Activated naive CD4-positive, alpha-beta T cell treated with anti-CD3 and anti-CD28 coated beads, Interleukin-2, amount 50 U/mL, for 16 hours (primary cell): ENCODE results near the gene KRTAP4-7.
"Not testable (repeated sequence)": the region's sequence is repeated elsewhere in the genome, so short reads cannot be mapped to it uniquely, and the experiment has no call there.

Experiments
- DNase-seq: peaks from one replicate; pipeline ENCODE4 v3.0.0-alpha.2; 2020

KRTAP4-7 gene

DNA sequence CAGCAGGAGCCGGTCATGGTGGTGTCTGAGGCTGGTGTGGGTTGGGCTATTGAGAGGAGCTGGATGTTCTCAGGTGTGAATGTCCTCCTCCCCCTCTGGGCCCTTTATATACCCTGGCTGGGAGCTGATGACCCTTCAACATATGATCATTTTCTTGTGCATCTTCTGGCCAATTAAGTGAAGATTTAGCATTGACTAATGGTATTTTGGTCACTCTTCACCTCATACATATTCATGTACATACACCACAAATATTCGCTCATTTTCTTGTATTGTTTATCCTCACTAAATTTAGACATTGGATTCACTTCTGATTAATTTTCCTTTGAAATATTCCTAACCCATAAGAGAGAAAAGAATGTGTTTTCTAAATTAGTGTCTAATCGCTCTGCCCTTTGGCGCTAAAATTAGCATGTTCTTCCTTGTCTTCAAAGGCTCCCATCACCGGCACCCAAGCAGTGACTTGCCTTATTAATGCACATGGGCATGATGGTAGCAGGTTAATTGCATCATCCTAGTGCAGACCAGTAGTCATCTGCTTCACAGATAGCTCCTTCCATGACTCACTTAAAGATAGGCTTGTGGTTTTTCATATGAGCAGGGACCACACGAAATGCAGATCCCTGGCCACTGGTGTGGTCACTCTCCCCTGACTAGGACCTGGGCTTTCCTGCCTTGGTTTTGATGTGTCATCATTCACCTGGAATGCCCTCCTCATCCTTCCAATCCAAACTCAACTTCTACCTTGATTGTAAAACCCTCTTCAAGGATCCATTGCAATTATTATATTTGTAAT is 17.9 kb upstream of the KRTAP4-7 start, which contains the start of gene KRTAP2-4:
TSS of gene KRTAP2-4 (minus strand) at position 51 of the 796 bp plus-strand sequence. CDS start at position 17, 34 bp downstream.
- no peak for DNase-seq

DNA sequence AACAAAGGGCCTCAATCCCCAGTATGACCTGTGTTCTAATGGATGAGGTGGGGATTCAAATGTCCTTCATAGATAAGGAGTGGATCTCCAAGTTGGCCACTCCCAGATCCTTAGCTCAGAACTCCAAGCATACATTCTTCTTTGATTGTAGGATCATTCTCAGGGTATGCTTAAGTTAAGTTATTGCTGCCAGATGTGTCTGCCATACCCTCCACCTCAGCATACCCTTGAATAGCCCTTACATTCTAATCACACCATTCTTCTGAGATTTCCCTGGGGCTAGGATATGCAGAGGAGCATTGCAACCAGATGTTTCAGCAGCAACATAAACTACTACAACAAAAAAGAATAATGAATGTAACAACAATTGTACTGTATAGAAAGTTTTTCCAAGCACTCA is 16.7 kb upstream of the KRTAP4-7 start:
- no peak for DNase-seq

DNA sequence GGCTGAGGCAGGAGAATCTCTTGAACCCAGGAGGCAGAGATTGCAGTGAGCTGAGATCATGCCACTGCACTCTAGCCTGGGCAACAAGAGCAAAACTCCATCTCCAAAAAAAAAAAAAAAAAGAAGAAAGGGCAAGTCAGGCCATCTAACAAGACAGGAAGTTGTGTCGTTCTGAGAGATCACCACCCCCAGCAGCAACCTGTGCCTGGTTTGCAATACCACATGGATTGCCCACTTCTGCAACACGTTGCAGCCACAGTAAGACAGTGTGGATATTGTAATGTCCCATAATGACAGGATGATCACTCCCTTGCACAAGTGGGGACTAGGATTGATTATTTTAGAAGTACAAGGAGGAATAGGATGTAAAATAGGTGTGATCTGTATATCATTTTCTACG is 14.9 kb upstream of the KRTAP4-7 start:
- DNase-seq, result no peak

DNA sequence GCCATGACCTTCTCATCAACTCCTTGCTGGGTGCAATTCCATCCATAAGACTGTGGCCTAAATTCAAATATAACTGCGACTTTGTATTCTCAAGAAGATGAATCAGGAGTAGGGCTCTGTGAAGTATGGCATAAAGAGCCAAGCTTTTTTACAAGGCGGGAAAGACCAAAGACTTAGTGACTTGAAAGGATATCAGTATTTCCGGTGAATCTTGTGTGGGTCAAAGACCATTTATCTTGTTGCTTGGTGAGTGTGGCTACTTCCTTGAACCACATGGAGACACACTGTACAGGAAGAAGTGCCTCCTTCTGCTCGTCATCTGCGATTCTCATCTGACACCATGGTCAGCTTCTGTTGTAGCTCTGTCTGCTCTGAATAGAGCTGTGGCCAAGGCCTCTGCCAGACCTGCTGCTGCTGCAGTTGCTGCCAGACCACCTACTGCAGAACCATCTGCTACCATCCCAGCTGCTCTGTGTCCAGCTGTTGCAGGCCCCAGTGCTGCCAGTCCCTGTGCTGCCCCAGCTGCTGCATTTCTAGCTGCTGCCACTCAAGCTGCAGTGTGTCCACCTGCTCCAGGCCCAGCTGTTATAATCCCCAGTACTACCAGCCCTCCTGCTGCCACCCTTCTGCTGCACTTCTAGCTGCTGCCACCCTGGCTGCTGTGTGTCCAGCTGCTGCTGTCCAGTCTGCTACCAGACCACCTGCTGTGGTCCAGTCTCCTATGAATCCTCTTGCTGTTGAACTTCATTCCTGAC is 12.2 kb upstream of the KRTAP4-7 start:
- DNase-seq, result no peak

DNA sequence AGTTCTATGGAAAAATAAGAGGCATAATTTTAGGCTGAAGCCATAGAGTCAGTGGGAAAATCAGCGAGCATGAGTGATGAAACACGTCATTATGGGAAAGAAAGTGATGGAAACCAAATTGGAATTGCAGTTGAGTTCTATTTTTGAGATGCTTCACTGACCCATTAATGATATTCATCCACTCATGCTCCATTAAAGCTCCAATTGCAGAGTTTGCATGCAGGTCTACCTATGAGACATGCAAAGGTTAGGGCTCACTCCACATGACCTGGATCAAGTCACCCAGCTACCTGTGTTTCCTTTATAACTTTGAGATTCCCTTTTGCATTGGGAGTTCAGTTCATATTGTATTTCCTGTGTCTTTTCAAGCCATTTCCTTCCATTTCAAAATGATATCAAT is 10.3 kb upstream of the KRTAP4-7 start:
- no peak for DNase-seq

DNA sequence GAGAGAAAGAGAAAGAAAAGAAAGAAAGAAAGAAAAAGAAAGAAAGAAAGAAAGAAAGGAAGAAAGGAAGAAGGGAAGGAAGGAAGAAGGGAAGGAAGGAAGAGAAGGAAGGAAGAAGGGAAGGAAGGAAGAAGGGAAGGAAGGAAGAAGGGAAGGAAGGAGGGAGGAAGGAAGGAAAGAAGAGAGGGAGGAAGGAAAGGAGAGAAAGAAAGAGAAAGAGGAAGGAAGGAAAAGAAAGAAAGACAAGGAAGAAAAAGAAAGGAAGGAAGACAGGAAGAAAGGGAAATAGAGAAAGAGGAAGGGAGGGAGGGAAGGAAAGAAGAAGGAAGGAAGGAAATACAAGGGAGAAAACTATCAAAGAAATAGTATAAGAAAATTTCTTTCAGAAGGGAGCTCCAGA is 7.2 kb upstream of the KRTAP4-7 start:
- DNase-seq, result no peak

DNA sequence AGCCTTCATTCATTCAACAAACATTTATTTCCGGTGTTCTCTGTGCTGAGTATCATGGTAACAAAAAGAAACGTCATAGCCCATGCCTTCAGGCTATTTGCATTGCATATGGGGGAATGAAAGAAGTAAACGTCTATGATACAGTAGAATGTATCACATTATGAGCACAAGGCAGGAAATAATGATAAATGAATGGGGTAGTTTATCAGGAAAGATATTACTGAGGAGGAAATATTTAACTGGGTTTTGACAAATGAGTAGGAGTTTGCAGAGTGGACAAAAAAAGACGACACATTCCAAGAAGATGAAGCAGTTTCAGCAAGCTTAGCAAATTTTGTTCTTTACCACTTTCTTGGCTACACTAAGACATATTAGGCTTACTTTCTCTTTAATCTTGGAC is 1.3 kb upstream of the KRTAP4-7 start:
- no peak for DNase-seq

DNA sequence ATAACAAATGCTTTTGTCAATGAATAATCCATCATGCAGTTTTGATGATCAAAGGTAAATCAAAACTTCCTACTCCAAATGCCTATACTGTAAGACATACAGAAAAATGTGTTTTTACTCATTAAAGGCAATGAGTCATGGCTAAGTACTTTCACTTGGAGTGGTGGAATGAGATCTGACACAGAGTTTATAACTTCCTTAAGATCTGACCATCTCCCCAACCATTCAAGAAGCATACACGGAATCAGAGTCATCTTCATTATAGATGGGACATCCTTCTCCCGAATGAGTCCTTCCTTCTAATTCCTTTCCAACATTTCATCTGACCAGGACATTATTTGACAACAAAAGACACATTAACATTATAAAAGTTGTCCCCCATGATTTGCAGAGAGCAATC is 523 bp upstream of the KRTAP4-7 start:
- not testable (repeated sequence) for DNase-seq

DNA sequence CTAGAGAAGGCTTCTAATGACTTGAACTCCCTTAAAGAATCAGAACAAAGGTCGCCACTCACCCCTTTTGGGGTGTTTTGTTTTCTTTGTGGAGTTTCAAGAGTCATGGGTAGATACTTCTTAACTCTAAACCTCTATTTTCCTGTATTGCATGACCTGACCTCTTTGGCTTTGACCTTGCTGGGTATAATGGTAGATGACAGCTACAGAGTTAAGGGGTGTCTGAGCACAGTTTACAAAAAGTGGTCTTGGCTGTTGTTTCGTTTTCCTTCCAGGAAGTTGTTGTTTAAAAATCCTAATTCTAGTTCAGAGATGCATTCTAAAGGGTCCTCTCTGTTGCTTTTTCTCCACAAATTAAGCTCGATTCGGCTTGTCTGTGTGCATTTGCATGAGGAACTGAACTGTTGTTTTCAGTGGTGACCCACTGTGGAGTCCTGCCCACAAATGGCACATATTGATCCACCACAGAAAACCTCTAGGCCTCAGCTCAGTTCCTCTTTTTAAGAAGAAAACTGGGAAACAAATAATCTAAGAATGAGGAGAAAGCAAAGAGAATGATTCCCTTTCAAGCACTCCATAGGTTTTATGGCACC is 4.9 kb downstream of the KRTAP4-7 start:
- DNase-seq, result not testable (repeated sequence)

DNA sequence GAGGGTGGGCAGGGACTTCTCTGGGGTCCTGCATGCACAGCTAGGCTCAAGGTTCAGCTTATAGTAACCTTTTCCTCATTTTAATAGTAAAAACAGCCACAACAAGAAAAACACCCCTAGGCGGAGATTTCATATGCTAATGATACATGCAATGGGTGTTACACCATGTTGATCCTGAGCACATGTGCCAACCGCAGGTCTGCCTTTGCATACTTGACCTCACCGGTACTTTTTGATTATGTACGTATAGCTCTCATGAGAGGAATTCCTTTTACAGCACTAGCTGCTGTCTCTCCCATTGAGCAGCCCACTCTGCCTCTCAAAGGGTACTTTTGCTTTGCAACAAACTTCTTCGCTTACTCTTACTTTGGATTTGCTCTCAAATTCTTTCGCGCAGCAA is 12.1 kb downstream of the KRTAP4-7 start:
- no peak for DNase-seq

DNA sequence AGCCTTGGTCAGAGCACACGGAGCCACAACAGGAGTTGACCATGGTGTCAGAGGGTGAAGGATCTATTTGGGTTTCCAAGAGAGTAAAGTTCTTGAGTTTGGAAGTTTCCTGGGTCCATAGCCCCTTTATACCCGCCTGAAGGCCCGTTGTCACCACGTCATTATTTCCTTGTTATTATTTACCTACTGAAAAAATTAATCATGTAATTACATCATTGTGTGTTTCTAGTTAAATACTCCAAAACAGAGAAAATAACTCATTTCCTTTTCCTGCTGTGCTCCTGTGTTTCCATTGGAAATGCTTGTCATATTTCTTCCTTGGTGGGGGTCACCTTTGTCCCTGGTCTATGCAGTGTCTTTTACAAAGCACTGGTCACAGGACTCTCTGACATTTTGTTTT is 14.1 kb downstream of the KRTAP4-7 start, which contains the start of gene KRTAP4-8:
TSS of gene KRTAP4-8 (minus strand) at position 101 of the 400 bp plus-strand sequence. CDS start at position 43, 58 bp downstream.
- DNase-seq, result no peak

DNA sequence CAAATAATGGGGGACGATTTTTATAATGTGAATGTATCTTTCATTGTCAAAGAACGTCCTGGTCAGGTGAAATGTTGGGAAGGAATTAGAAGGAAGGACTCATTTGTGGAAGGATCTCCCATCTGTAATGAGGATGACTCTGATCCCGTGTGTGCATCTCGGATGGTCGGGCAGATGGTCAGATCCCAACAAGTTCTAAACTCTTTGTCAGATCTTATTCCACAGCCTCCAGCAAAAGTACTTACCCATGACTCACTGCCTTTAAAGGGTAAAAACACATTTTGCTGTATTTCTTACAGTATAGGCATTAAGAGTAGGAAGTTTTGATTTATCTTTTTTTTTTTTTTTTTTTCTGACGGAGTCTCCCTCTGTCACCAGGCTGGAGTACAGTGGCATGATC is 14.5 kb downstream of the KRTAP4-7 start:
- DNase-seq, result no peak

DNA sequence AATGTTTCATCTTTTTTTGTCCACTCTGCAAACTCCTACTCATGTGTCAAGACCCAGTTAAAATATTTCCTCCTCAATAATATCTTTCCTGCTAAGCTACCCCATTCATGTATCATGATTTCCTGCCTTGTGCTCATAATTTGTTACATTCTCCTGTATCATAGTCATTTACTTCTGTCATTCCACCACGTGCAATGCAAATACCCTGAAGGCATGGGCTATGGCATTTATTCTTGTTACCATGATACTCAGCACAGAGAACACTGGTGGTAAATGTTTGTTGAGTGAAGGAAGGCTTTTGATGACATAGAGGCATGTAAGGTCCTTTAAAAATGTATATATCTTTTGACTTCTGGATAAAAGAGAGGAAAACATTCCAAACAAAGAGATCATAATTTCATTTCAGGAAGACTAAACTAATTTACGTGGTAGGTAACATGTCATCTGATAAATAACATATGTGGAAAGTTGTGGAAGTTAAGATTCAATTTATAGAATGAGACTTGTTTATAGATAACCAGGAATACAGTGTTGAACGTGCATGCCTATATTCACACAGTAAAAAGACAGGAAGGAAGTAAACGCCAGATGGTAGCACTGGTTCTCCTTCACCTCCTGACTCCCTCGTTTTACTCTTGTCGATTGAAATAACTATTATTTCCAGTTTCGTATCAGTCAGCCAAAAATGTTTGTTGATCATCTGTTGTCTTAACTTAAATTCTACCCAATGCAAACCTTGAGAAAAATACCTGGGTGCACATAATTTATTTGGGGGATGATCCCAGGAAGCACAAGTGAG is 15.9 kb downstream of the KRTAP4-7 start:
- not testable (repeated sequence) for DNase-seq

DNA sequence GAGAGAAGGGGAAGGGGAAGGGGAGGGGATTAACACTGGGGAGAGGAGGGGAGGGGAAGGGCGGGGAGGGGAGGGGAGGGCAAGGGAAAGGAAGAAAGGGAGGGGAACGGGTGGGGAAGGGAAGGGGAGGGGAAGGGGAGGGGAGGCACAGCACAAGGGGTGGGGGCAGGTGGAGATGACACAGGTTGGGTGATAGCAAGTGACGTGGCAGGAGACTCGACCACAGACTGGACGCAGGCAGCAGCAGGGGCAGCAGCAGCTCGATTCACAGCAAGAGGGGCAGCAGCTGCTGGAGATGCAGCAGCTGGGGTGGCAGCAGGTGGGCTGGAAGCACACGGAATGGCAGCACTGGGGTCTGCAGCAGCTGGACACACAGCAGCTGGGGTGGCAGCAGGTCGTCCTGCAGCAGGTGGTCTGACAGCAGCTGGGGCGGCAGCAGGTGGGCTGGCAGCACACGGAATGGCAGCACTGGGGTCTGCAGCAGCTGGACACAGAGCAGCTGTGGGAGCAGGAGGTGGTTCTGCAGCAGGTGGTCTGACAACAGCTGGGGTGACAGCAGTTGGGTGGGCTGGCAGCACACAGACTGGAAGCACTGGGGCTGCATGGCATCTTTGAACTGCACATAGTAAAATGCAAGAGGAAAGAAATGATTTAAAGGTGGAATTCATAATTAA is 17.8 kb downstream of the KRTAP4-7 start, which contains the start of gene KRTAP4-16:
TSS of gene KRTAP4-16 (minus strand) at position 624 of the 674 bp plus-strand sequence. CDS start at position 624, 0 bp downstream.
- no peak for DNase-seq

DNA sequence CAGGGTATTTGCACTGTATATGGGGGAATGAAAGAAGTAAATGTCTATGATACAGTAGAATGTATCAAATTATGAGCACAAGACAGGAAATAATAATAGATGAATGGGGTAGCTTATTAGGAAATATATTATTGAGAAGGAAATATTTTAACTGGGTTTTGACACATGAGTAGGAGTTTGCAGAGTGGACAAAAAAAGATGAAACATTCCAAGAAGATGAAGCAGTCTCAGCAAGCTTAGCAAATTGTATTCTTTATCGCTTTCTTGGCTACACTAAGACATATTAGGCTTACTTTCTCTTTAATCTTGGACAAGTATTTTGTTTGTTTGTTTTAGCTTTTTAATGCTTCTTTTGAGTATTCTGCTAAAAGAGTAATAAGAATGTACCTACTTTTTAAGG is 19.9 kb downstream of the KRTAP4-7 start:
- no peak for DNase-seq

DNA sequence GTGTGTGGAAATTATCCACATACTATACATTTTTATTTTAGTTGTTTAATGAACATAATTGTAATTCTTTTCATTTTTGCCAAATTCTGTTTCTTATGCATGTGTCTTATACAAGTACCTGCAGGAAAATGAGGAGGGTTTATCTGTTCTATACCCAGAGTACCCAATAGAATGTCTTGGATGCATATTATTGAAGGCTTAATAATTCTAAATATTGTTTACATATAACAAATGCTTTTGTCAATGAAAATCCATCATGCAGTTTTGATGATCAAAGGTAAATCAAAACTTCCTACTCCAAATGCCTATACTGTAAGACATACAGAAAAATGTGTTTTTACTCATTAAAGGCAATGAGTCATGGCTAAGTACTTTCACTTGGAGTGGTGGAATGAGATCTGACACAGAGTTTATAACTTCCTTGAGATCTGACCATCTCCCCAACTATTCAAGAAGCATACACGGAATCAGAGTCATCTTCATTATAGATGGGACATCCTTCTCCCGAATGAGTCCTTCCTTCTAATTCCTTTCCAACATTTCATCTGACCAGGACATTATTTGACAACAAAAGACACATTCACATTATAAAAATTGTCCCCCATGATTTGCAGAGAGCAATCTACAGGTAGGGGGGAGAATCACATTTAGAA is 20.6 kb downstream of the KRTAP4-7 start:
- DNase-seq, result not testable (repeated sequence)

DNA sequence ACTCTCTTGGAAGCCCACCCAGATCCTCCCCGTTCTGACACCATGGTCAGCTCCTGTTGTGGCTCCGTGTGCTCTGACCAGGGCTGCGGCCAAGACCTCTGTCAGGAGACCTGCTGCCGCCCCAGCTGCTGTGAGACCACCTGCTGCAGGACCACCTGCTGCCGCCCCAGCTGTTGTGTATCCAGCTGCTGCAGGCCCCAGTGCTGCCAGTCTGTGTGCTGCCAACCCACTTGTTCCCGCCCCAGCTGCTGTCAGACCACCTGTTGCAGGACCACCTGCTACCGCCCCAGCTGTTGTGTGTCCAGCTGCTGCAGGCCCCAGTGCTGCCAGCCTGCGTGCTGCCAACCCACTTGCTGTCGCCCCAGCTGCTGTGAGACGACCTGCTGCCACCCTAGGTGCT is 21.4 kb downstream of the KRTAP4-7 start, which contains the start of gene KRTAP4-9:
TSS of gene KRTAP4-9 (plus strand) at position 43 of the 400 bp plus-strand sequence. CDS start at position 43, 0 bp downstream.
- DNase-seq, result not testable (repeated sequence)

DNA sequence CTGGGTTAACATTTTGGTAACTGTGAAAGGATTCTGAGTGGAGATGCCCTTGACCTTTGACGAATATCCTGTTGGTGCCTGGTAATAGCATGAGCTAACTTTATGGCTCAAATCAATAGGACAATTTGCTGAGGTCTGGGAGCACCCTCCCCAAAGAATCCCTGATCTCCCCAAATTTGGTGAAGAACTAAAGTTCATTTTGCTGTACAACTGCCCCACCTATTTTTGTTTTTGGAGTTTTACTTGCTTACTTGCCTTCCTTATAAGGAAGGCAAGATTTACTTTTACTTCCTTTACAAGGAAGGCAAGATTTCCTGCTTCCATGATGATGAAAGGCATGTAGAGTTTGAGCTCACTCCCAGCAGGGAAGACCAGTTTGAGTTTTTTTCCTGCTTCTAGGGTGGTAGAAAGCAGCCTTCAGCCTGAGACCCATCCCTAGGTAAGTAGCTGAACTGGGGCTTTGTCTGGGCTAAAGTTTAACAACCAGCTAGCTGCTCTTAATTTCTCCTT is 24.0 kb downstream of the KRTAP4-7 start:
- DNase-seq, result no peak

DNA sequence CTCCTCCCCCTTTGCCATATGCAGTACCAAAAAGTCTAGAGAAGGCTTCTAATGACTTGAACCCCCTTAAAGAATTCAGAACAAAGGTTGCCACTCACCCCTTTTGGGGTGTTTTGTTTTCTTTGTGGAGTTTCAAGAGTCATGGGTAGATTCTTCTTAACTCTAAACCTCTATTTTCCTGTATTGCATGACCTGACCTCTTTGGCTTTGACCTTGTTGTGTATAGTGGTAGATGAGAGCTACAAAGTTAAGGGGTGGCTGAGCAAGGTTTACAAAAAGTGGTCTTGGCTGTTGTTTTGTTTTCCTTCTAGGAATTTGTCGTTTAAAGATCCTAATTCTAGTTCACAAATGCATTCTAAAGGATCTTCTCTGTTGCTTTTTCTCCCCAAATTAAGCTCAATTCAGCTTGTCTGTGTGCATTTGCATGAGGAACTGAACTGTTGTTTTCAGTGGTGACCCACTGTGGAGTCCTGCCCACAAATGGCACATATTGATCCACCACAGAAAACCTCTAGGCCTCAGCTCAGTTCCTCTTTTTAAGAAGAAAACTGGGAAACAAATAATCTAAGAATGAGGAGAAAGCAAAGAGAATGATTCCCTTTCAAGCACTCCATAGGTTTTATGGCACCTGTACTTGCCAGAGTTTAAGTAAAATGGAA is 24.9 kb downstream of the KRTAP4-7 start:
- not testable (repeated sequence) for DNase-seq

DNA sequence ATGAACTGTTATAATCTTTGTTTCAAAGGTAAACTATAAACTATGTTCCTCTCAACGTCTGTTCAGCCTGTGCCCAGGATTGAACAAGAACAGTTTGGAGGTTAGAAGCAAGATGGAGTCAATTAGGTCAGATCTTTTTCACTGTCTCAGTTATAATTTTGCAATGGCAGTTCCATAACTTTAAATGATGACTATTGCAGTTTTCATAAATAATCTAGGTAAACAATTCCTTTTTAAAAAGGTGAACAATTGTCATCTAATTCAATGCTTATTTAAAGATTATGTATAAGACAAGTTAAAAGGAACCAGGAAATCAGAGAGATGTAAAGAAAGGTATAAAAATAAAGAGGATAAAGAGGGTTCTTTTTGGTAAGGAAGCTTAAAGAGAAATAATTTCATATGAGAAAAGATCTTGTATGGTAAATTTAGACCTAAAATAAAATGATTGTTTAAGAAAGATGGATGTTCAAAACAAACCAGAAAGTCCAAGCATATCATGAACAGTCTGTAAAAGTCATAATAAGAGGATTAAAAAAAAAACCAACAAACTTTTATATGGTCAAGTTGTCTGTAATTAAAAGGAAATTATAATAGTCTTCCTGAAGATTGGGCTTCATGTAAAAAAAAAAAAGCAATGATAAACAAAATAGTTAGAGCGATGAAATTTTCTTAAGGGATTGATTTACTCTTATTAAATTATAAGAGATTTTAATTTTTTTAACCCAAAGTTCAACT is 27.4 kb downstream of the KRTAP4-7 start:
- no peak for DNase-seq
